ENCODE results near the gene FAHD1.
"Not testable (repeated sequence)": the region's sequence is repeated elsewhere in the genome, so short reads cannot be mapped to it uniquely, and the experiment has no call there.

The FAHD1 gene

GRCh38 chr16:1871974-1872635, 45.1 kb downstream of the FAHD1 start, which contains the start of gene MEIOB:
Gene MEIOB (minus strand): TSS chr16:1872164. CDS start chr16:1868175, 3,989 bp downstream.
- H3K4me3 ChIP-seq (ENCODE audit: low read length): no peak within 1 kb of the TSS
- DNase-seq (ENCODE audit: low read depth, low spot score): no peak

- DNase-seq (ENCODE audit: low read depth, low spot score): no peak
- H3K4me3 ChIP-seq (ENCODE audit: low read length): no peak overlapping the region
Observed at GRCh38 chr16:1874854-1875253, 47.8 kb downstream of the FAHD1 start.

GRCh38 chr16:1876066-1876465, 49.1 kb downstream of the FAHD1 start:
- not testable (repeated sequence) for H3K4me3 ChIP-seq (ENCODE audit: low read length); DNase-seq (ENCODE audit: low read depth, low spot score)

- no peak for DNase-seq (ENCODE audit: low read depth, low spot score)
- no peak overlapping the region for H3K4me3 ChIP-seq (ENCODE audit: low read length)
Observed at GRCh38 chr16:1876468-1876867, 49.5 kb downstream of the FAHD1 start.

GRCh38 chr16:1877089-1877488, 50.1 kb downstream of the FAHD1 start:
- no peak overlapping the region for H3K4me3 ChIP-seq (ENCODE audit: low read length)
- no peak for DNase-seq (ENCODE audit: low read depth, low spot score)

- no peak for DNase-seq (ENCODE audit: low read depth, low spot score)
- no peak overlapping the region for H3K4me3 ChIP-seq (ENCODE audit: low read length)
Observed at GRCh38 chr16:1877804-1878203, 50.8 kb downstream of the FAHD1 start.

- DNase-seq (ENCODE audit: low read depth, low spot score): no peak
- H3K4me3 ChIP-seq (ENCODE audit: low read length): no peak overlapping the region
Observed at GRCh38 chr16:1878256-1878655, 51.2 kb downstream of the FAHD1 start.

Measured in Jurkat, Clone E6-1 (cell line).